NCI-H345 treated with DMSO at 0.1 percent for 48 hours (cell line): ENCODE results near the gene MMP23B.
"Not testable (repeated sequence)": the region's sequence is repeated elsewhere in the genome, so short reads cannot be mapped to it uniquely, and the experiment has no call there.

Experiments
- DNase-seq: peaks from one replicate; lab custom pipeline; 2025; ENCODE audit not compliant: unreplicated experiment; lab: John Stamatoyannopoulos, UW

Gene MMP23B

DNA sequence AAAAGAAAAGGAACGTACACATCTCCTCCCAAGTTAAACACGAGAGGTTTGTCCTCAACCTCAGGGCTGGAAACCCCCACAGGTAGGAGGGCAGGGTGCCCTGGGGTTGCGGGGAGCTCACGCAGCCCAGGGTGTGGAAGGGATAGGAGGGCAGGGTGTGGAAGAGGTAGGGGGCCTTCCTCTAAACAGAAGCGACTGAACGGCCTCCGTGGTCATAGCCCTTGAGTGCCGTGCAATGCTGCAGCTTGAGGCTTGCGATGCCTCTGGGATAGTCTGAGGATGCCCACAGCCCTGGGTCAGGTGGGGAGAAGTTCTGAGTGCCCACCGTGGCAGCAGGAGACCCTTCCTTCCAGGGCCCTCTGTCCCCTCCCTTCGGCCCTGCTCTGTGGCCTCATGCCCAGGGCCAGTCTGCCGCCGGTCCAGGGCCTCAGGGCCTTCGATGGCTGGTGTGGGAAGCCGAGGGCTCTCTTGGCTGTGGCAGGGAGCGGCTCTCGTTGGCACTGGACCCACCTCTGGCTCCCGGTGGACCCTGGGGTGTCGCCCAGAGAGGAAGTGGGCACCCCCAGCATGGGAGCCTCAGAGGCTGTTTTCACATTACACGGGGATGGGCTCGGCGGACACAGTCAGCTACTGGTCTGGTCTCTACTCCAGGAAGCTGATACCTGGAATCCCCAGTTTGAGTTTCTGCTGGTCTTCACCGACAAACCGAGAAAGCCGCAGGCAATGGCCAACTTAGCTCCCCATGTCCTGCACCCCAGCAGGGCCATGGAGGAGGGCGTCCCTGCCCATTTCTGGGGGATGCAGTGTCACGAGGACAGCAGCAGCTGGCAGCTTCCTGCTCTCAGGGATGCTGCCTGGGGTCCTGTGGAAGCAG, 33.2 kb downstream of the MMP23B start:
- no peak for DNase-seq

DNA sequence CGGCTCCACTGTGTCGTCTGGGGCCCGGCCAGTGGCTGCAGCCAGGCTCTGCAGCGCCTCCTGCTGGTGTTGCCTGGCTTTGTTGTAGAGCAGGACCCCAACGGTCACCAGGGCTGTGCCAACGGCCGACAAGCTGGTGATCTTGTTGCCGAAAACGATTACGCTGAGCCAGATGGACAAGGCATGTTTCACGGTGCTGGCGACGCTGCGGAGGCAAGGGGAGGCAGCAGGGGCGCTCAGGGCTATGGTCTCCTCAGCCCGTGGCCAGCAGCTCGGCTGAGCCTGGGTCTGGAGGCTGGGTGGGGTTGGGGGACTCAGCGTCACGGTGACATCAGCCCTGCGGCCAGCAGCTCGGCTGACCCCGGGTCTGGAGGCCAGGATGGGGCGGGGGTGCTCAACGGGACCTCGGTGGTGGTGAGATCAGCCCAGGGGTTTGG, 33.9 kb downstream of the MMP23B start:
- no peak for DNase-seq

- DNase-seq = no peak
Observed at GRCh38 chr1:1666526-1666925, 34.6 kb downstream of the MMP23B start.

- no peak for DNase-seq
Observed at GRCh38 chr1:1669468-1670440, 37.8 kb downstream of the MMP23B start.

GRCh38 chr1:1670866-1671265, 38.9 kb downstream of the MMP23B start:
- DNase-seq = no peak

GRCh38 chr1:1671365-1672119, 39.6 kb downstream of the MMP23B start:
- no peak for DNase-seq

- no peak for DNase-seq
Observed at GRCh38 chr1:1672181-1672965, 40.4 kb downstream of the MMP23B start.

- DNase-seq = not testable (repeated sequence)
Observed at GRCh38 chr1:1674806-1675205, 42.8 kb downstream of the MMP23B start.

DNA sequence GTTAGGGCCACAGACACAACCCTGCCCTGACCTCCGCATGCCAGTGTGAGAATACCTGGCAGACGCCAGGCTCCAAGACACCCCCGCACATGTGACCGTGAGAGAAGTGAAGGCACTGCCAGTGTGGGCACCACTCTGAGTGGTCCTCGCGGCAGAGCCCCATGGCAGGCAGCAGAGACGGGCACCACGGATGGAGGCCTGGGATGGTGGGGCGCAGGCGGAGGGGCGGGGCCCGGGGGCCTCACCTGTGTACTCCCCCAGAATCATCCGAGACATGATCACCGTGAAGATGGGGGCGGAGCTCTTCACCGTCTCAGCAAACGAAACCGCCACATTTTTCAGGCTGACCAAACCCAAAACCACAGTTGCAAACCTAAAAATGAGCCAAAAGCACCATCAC, 43.2 kb downstream of the MMP23B start:
- not testable (repeated sequence) for DNase-seq

DNA sequence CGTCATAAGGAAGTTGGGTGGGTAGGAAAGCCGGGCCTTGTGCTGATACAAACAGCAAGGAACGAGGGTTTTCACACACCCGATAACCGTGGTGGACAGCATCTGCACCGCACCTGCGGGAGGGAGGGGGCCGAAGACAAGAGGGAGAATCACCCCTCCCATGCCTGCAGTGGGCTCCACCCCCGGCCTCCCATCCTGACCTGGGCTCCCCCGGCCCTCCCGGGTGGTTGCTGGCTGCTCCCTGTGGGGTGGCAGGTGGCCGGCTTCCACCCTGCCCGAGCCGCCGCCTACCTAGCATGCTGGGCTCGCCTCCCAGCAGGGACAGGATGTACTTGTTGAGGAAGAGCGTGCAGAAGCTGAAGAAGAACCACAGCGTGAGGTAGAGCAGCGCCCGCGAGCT, 44.1 kb downstream of the MMP23B start:
- not testable (repeated sequence) for DNase-seq

- no peak for DNase-seq
Observed at GRCh38 chr1:1677718-1678580, 46.0 kb downstream of the MMP23B start.

DNA sequence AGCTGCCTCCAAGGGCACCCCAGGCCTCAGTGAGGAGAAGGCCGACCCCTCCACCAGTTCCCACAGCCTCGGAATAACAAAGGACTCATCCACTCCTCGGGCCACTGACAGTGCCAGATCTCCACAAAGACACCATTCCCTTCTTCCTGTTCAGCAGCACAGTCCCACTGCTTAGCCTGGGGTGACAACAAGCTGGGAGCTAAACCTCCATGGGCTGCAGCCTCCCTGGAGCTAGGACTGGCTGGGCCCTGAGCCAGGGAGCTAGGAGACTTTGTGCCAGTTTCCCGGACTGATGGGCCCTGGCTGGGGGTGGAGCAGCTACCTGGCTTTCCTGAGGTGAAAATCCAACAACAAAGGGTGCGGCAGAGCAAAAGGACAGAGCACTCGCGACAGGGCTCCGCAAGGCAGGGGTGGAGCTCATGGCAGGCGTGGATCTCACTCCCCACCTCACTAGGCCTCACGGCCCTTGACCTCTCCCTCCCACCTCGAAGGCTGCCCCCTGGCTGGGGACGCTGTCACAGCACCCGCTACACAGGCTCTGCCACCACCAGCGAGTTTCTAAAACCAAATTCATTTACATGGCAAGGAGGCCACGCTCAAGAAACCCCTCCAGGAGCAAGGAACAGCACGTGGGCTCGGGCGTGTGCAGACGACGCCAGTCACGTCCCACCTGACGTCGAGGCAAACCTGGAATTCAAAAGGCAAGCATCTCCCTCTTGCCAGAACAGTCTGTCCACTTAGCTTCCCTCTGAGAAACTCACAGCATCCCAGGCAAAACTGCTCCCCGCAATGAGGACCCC, 46.8 kb downstream of the MMP23B start:
- no peak for DNase-seq

DNA sequence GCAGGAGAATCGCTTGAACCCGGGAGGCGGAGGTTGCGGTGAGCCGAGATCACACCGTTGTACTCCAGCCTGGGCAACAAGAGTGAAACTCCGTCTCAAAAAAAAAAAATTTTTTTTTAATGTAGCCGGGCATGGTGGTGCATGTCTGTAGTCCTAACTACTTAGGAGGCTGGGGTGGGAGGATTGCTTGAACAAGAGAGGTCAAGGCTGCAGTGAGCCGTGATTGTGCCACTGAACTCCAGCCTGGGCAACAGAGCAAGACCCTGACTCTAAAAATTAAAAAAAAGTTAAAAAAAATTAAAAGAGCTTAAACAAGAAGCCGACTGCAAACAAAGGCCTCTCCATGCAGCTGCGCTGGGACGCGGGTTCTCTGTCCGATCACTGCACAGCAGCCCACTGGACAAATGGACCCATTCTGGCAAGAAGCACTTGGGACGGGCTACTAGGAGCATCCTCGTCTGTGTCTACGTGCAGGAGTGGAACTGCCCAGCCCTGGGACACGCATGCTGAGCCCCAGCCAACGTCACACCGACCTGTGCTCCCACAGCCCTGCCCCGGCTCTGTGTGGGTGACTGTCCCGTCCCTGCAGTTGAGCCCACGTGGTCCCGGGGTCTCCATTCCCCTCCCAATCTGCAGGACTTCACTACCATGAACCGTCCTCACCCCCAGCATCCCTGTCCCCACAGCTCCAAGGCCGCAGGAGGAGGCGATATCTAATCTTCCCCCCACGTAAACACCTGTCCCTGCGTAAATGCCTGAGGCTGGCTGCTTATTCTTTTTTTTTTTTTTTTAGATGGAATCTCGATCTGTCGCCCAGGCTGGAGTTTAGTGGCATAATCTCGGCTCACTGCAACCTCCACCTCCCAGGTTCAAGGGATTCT, 48.3 kb downstream of the MMP23B start:
- DNase-seq = no peak

GRCh38 chr1:1680912-1681273, 48.9 kb downstream of the MMP23B start:
- DNase-seq = no peak

DNA sequence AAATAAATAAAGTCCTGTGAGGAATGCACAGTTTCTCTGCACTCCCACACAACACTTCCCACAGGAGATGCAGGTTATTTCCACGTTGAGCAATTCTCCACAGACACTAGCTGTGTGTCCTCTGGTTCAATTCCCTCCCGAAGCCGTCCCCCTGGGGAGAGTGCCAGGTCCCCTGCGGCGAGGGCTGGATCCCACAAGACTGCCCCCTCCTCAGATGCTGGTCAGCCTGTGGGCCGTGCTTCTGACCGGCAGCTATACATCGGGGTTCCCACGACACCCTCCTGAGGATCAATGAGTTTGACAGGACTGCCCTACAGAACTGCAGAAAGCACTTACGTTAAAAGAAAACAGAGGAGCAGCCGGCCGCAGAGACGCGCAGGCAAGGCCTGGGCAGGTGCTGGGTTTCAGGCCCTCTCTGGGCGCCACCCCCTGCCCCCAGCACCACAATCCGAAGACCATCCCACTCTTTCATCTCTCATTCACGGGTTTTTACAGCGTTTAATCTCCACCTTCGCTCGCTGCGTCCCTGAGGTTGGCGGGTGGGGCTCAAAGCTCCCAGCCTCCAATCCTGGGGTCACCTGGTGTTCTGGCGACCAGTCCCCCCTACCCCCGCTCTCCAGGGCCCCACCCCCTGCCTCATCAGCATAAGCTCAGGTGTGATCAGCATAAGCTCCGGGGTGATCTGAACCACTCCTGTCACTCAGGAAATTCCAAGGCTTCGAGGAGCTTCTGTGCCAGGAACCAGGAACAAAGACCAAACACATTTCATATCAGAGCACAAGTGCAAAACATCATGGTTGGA, 51.3 kb downstream of the MMP23B start:
- DNase-seq = no peak
